Astrocyte (in vitro differentiated cells and primary cell): ENCODE measurements around the gene TSC2. TPM values are rescaled to one million over a fixed set of nuclear protein-coding genes. Genes with fewer than 3 reads are reported as not detected.
"Not testable (repeated sequence)": the region's sequence is repeated elsewhere in the genome, so short reads cannot be mapped to it uniquely, and the experiment has no call there.

Source experiments
- DNase-seq: peaks from one replicate; pipeline ENCODE4 v3.0.0-alpha.2; 2010; ENCODE audit warnings: low read depth
- FAIRE-seq: peaks from 2 replicates; lab custom pipeline; 2011; peaks lifted over from hg19 to GRCh38; lab: Jason Lieb, UNC
- H2AFZ ChIP-seq: 2 replicates; pipeline ENCODE4 v1.6.0; 2012; ENCODE audit warnings: low read depth, low read length, inconsistent platforms
- H3K27ac ChIP-seq: 2 replicates; pipeline ENCODE4 v1.5.1; 2011; ENCODE audit warnings: low read depth, low read length, inconsistent platforms
- H3K27me3 ChIP-seq: 2 replicates; pipeline ENCODE4 v1.6.0; 2011; ENCODE audit warnings: low read length, inconsistent platforms; ENCODE audit not compliant: insufficient read depth
- H3K36me3 ChIP-seq: 2 replicates; pipeline ENCODE4 v1.5.1; 2011; ENCODE audit warnings: low read length, inconsistent platforms; ENCODE audit not compliant: insufficient read depth
- H3K4me1 ChIP-seq: 2 replicates; pipeline ENCODE4 v1.5.1; 2011; ENCODE audit warnings: low read length, inconsistent platforms; ENCODE audit not compliant: insufficient read depth
- H3K4me2 ChIP-seq: 2 replicates; pipeline ENCODE4 v1.6.0; 2012; ENCODE audit warnings: low read length, inconsistent platforms
- H3K4me3 ChIP-seq: 2 replicates; pipeline ENCODE4 v1.5.1; 2011; ENCODE audit warnings: low read depth, mild to moderate bottlenecking, low read length, inconsistent platforms; ENCODE audit not compliant: insufficient read depth
- H3K79me2 ChIP-seq: 2 replicates; pipeline ENCODE4 v1.6.0; 2012; ENCODE audit warnings: mild to moderate bottlenecking, low read length, inconsistent platforms; ENCODE audit not compliant: insufficient read depth
- H3K9ac ChIP-seq: 2 replicates; pipeline ENCODE4 v1.6.0; 2012; ENCODE audit warnings: mild to moderate bottlenecking, low read length, inconsistent platforms
- H3K9me3 ChIP-seq: 2 replicates; pipeline ENCODE4 v1.5.1; 2012; ENCODE audit warnings: low read depth, mild to moderate bottlenecking, low read length, inconsistent platforms; ENCODE audit not compliant: insufficient read depth
- H4K20me1 ChIP-seq: 2 replicates; pipeline ENCODE4 v1.6.0; 2012; ENCODE audit warnings: low read length, inconsistent platforms; ENCODE audit not compliant: insufficient read depth
- H3K27ac Mint-ChIP-seq: one replicate; pipeline ENCODE4 v1.8.0; 2021; ENCODE audit warnings: mild to moderate bottlenecking, mixed read lengths; ENCODE audit not compliant: unreplicated experiment
- H3K27me3 Mint-ChIP-seq: one replicate; pipeline ENCODE4 v1.8.0; 2021; ENCODE audit warnings: low read depth, mixed read lengths; ENCODE audit not compliant: unreplicated experiment
- H3K36me3 Mint-ChIP-seq: one replicate; pipeline ENCODE4 v1.8.0; 2021; ENCODE audit warnings: low read depth, mixed read lengths; ENCODE audit not compliant: unreplicated experiment
- H3K4me1 Mint-ChIP-seq: one replicate; pipeline ENCODE4 v1.8.0; 2021; ENCODE audit warnings: low read depth, mixed read lengths; ENCODE audit not compliant: unreplicated experiment
- H3K4me3 Mint-ChIP-seq: one replicate; pipeline ENCODE4 v1.8.0; 2021; ENCODE audit warnings: mild to moderate bottlenecking, moderate library complexity, mixed read lengths; ENCODE audit not compliant: unreplicated experiment
- H3K9me3 Mint-ChIP-seq: one replicate; pipeline ENCODE4 v1.8.0; 2021; ENCODE audit warnings: mild to moderate bottlenecking, mixed read lengths; ENCODE audit not compliant: unreplicated experiment
- CTCF ChIP-seq: IDR thresholded peaks from 2 replicates; pipeline ENCODE4 v1.5.1; 2011; ENCODE audit warnings: low read depth, mild to moderate bottlenecking, inconsistent platforms, low read length, moderate library complexity; ENCODE audit not compliant: insufficient read depth
- EZH2 ChIP-seq: IDR thresholded peaks from 2 replicates; pipeline ENCODE4 v1.6.1; 2012; ENCODE audit warnings: mild to moderate bottlenecking, low read length, inconsistent platforms; ENCODE audit not compliant: insufficient read depth
- total RNA-seq: library from RNA; stranded (reverse); gene quantifications from 2 replicates; pipeline ENCODE4 v1.2.1, GENCODE V29; 2021

Gene TSC2
- total RNA-seq, 1 donor from 2014 or later, result 89.5 TPM

- no peaks in the 10 kb centered on the region for H3K27me3 ChIP-seq
- Mint-ChIP-seq H3K36me3 (peaks cover 14% of the 10 kb centered on the region), H3K9me3 (no peaks in the 10 kb centered on the region), H3K27me3 (no peaks in the 10 kb centered on the region), H3K27ac (no peak overlapping the region), H3K4me3 (no peak overlapping the region), H3K4me1 (no peaks in the 10 kb centered on the region)
- TF ChIP-seq EZH2, result no peak
- H3K4me1 ChIP-seq, result peaks cover 5% of the 10 kb centered on the region
- no peaks in the 10 kb centered on the region for H3K36me3 ChIP-seq
- H2AFZ ChIP-seq, result no peak overlapping the region
- H3K4me3 ChIP-seq, result no peak overlapping the region
- peaks cover 26% of the 10 kb centered on the region for H4K20me1 ChIP-seq
- H3K9me3 ChIP-seq, result no peaks in the 10 kb centered on the region
- no peak overlapping the region for H3K27ac ChIP-seq
- no peak for FAIRE-seq
- H3K9ac ChIP-seq, result no peak overlapping the region
- H3K79me2 ChIP-seq, result no peaks in the 10 kb centered on the region
- no peak overlapping the region for H3K4me2 ChIP-seq
- DNase-seq, result no peak
Measured at GRCh38 chr16:2096853-2097595, 49.2 kb downstream of the TSC2 start.

GRCh38 chr16:2097689-2098088 is 49.9 kb downstream of the TSC2 start:
- DNase-seq, H3K4me2 ChIP-seq: not testable (repeated sequence)

GRCh38 chr16:2101581-2101980 is 53.8 kb downstream of the TSC2 start:
- not testable (repeated sequence) for FAIRE-seq, H3K27ac Mint-ChIP-seq, H3K27me3 Mint-ChIP-seq, H3K4me3 Mint-ChIP-seq, H3K27me3 ChIP-seq, H3K4me2 ChIP-seq, H3K4me1 Mint-ChIP-seq, H4K20me1 ChIP-seq, H3K79me2 ChIP-seq, H2AFZ ChIP-seq, H3K36me3 Mint-ChIP-seq, H3K4me3 ChIP-seq, H3K9me3 ChIP-seq, H3K4me1 ChIP-seq, H3K9ac ChIP-seq, H3K36me3 ChIP-seq, H3K9me3 Mint-ChIP-seq, H3K27ac ChIP-seq, DNase-seq

More at GRCh38 chr16:2097689-2098088, 49.9 kb downstream of the TSC2 start:
- H3K4me1 Mint-ChIP-seq, H3K79me2 ChIP-seq, H3K36me3 ChIP-seq, H3K9me3 Mint-ChIP-seq, H3K4me3 ChIP-seq, H2AFZ ChIP-seq, H3K27ac ChIP-seq, H3K4me1 ChIP-seq, H3K27me3 Mint-ChIP-seq, H3K9ac ChIP-seq, H3K27ac Mint-ChIP-seq, H3K4me3 Mint-ChIP-seq, H3K9me3 ChIP-seq, H3K27me3 ChIP-seq, FAIRE-seq: not testable (repeated sequence)
- peaks cover 14% of the 10 kb centered on the region for H3K36me3 Mint-ChIP-seq
- H4K20me1 ChIP-seq, result peaks cover 24% of the 10 kb centered on the region

GRCh38 chr16:2102471-2102870 is 54.7 kb downstream of the TSC2 start:
- H3K9me3 Mint-ChIP-seq, result no peaks in the 10 kb centered on the region
- H4K20me1 ChIP-seq, result no peaks in the 10 kb centered on the region
- H3K36me3 ChIP-seq, result no peaks in the 10 kb centered on the region
- DNase-seq (no peak), FAIRE-seq (no peak)
- H3K9ac ChIP-seq, result no peak overlapping the region
- H3K36me3 Mint-ChIP-seq, result peaks cover 5% of the 10 kb centered on the region
- H3K4me1 ChIP-seq, result peaks cover 8% of the 10 kb centered on the region
- H3K4me1 Mint-ChIP-seq, result no peaks in the 10 kb centered on the region
- H3K27me3 Mint-ChIP-seq, result no peaks in the 10 kb centered on the region
- H3K27me3 ChIP-seq, result no peaks in the 10 kb centered on the region
- no peaks in the 10 kb centered on the region for H3K9me3 ChIP-seq
- TF ChIP-seq EZH2, result no peak
- no peak for TF ChIP-seq CTCF
- H2AFZ ChIP-seq, result no peak overlapping the region
- H3K27ac ChIP-seq, result no peak overlapping the region
- no peaks in the 10 kb centered on the region for H3K79me2 ChIP-seq
- no peak overlapping the region for H3K4me2 ChIP-seq
- H3K27ac Mint-ChIP-seq, result no peak overlapping the region
- no peak overlapping the region for H3K4me3 ChIP-seq
- H3K4me3 Mint-ChIP-seq, result no peak overlapping the region

- not testable (repeated sequence) for H3K27ac ChIP-seq, H3K36me3 Mint-ChIP-seq, H3K9me3 ChIP-seq, H3K27ac Mint-ChIP-seq, H3K27me3 Mint-ChIP-seq, DNase-seq, H4K20me1 ChIP-seq, H3K4me1 ChIP-seq, H3K27me3 ChIP-seq, H3K36me3 ChIP-seq, H2AFZ ChIP-seq, H3K79me2 ChIP-seq, H3K9ac ChIP-seq, H3K4me2 ChIP-seq, H3K9me3 Mint-ChIP-seq, H3K4me3 Mint-ChIP-seq, H3K4me1 Mint-ChIP-seq, H3K4me3 ChIP-seq, FAIRE-seq
Measured at GRCh38 chr16:2104464-2104863, 56.7 kb downstream of the TSC2 start.
